SU-DHL-6 (cell line): Measurements from ENCODE around the gene GINS3.

ENCODE experiments used
- H2AFZ ChIP-seq: fragments of 200-600 bp; sonication (generic); 2 replicates; pipeline ENCODE4 v1.6.1; 2014; ENCODE audit warnings: low read depth, mild to moderate bottlenecking, moderate library complexity, mixed read lengths, antibody characterized with exemption, low read length; ENCODE audit not compliant: severe bottlenecking
- H3F3A ChIP-seq: fragments of 200-600 bp; shearing (Covaris generic); 2 replicates; pipeline ENCODE4 v1.6.0; 2016; ENCODE audit warnings: antibody characterized with exemption, mild to moderate bottlenecking; ENCODE audit not compliant: insufficient read depth
- H3K27ac ChIP-seq: fragments of 200-600 bp; sonication (generic); 2 replicates; pipeline ENCODE4 v1.5.1; 2016; ENCODE audit warnings: low read depth, mild to moderate bottlenecking, low read length, moderate library complexity, mixed read lengths
- H3K27me3 ChIP-seq: fragments of 200-600 bp; sonication (generic), shearing (Covaris generic); 2 replicates; pipeline ENCODE4 v1.6.0; 2014; ENCODE audit warnings: mild to moderate bottlenecking, low read length
- H3K36me3 ChIP-seq: fragments of 200-600 bp; sonication (generic); 2 replicates; pipeline ENCODE4 v1.6.1; 2014; ENCODE audit warnings: mild to moderate bottlenecking, low read length, mixed read lengths
- H3K4me2 ChIP-seq: fragments of 300-600, 200-600 bp; shearing (Covaris generic), sonication (generic); 2 replicates; pipeline ENCODE4 v1.6.0; 2014; ENCODE audit warnings: low read length, low read depth, mild to moderate bottlenecking; ENCODE audit not compliant: poor library complexity, severe bottlenecking
- H3K4me3 ChIP-seq: fragments of 200-600 bp; sonication (generic); 2 replicates; pipeline ENCODE4 v1.5.1; 2014; ENCODE audit warnings: antibody characterized with exemption, low read length, mild to moderate bottlenecking, mixed read lengths; ENCODE audit not compliant: insufficient read depth, poor library complexity, severe bottlenecking
- H3K79me2 ChIP-seq: fragments of 200-600 bp; sonication (generic); 2 replicates; pipeline ENCODE4 v1.6.1; 2014; ENCODE audit warnings: mild to moderate bottlenecking, low read length, moderate library complexity; ENCODE audit not compliant: insufficient read depth
- H3K9ac ChIP-seq: fragments of 200-600 bp; sonication (generic); 2 replicates; pipeline ENCODE4 v1.7.0; 2014; ENCODE audit warnings: mild to moderate bottlenecking, low read length
- H3K9me2 ChIP-seq: fragments of 200-600 bp; sonication (generic); replicated peaks from 2 replicates; pipeline ENCODE4 v1.6.1; 2014; ENCODE audit warnings: low read length; ENCODE audit not compliant: insufficient read depth
- H3K9me3 ChIP-seq: fragments of 200-600 bp; sonication (generic); 2 replicates; pipeline ENCODE4 v1.6.1; 2014; ENCODE audit warnings: low read length, mixed read lengths; ENCODE audit not compliant: insufficient read depth
- H4K20me1 ChIP-seq: fragments of 200-600 bp; sonication (generic); 2 replicates; pipeline ENCODE4 v1.6.1; 2014; ENCODE audit warnings: low read depth, mild to moderate bottlenecking, antibody characterized with exemption, low read length, moderate library complexity, mixed read lengths
- CTCF ChIP-seq: fragments of 200-600 bp; sonication (generic); IDR thresholded peaks from one replicate; pipeline ENCODE4 v1.5.1; 2017; ENCODE audit warnings: antibody characterized with exemption, mild to moderate bottlenecking, low read length, moderate library complexity; ENCODE audit not compliant: insufficient read depth, poor library complexity, severe bottlenecking
- EZH2phosphoT487 ChIP-seq: fragments of 200-600 bp; sonication (generic), shearing (Covaris generic); conservative IDR thresholded peaks from 2 replicates; pipeline ENCODE4 v1.6.1; 2018; ENCODE audit warnings: mild to moderate bottlenecking, antibody characterized with exemption, low read length, moderate library complexity, mixed read lengths

Gene GINS3

GRCh38 chr16:58417035-58417434, 24.8 kb downstream of the GINS3 start:
- Histone ChIP-seq H4K20me1 (no peaks in the 10 kb centered on the region), H3K4me3 (peak overlapping the region; percentile 40), H3K9ac (peak overlapping the region; percentile 60), H3F3A (peaks cover 67% of the 10 kb centered on the region), H3K9me2 (no peaks in the 10 kb centered on the region), H2AFZ (peak overlapping the region; percentile 19), H3K9me3 (no peaks in the 10 kb centered on the region), H3K36me3 (no peaks in the 10 kb centered on the region), H3K27me3 (no peaks in the 10 kb centered on the region), H3K27ac (peak overlapping the region; percentile 98), H3K4me2 (peak overlapping the region; percentile 72), H3K79me2 (peaks cover 9% of the 10 kb centered on the region)
- TF ChIP-seq EZH2phosphoT487 = no peak
- TF ChIP-seq CTCF = no peak

GRCh38 chr16:58417600-58417999, 25.3 kb downstream of the GINS3 start:
- peak overlapping the region; percentile 40 for H3K4me3 ChIP-seq
- peak overlapping the region; percentile 19 for H2AFZ ChIP-seq
- no peak for TF ChIP-seq CTCF
- TF ChIP-seq EZH2phosphoT487 = no peak
- H3K4me2 ChIP-seq = peak overlapping the region; percentile 72
- peak overlapping the region; percentile 60 for H3K9ac ChIP-seq
- H3K36me3 ChIP-seq = no peaks in the 10 kb centered on the region
- no peaks in the 10 kb centered on the region for H4K20me1 ChIP-seq
- peak overlapping the region; percentile 98 for H3K27ac ChIP-seq
- peaks cover 15% of the 10 kb centered on the region for H3K79me2 ChIP-seq
- no peaks in the 10 kb centered on the region for H3K27me3 ChIP-seq
- peaks cover 63% of the 10 kb centered on the region for H3F3A ChIP-seq
- no peaks in the 10 kb centered on the region for H3K9me3 ChIP-seq
- H3K9me2 ChIP-seq = no peaks in the 10 kb centered on the region

DNA sequence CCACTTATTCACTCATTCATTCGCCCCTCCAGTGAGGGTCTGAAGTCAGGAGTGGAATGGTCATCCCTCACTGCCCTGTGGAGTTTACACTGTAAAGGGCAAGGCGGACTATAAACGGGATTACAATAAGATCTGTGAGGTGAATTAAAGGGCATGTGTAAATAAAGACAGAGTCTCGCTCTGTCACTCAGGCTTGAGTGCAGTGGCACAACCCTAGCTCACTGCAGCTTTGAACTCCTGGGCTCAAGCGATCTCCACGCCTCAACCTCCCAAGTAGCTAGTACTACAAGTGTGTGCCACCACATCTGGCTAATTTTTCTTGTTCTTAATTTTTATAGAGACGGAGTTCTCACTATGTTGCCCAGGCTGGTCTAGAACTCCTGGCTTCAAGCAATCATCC, 25.8 kb downstream of the GINS3 start:
- Histone ChIP-seq H3K27me3 (no peaks in the 10 kb centered on the region), H3K9me3 (no peaks in the 10 kb centered on the region)

More for the DNA sequence above, 25.8 kb downstream of the GINS3 start:
- Histone ChIP-seq H3K9me2 (no peaks in the 10 kb centered on the region), H3K36me3 (0 out of 2 replicates have a peak, but pooled peaks cover 2% of the 10 kb centered on the region), H3K4me2 (peak overlapping the region; percentile 72), H2AFZ (no peak overlapping the region), H3K79me2 (peaks cover 19% of the 10 kb centered on the region), H4K20me1 (no peaks in the 10 kb centered on the region), H3K27ac (peak overlapping the region; percentile 98), H3F3A (peaks cover 59% of the 10 kb centered on the region), H3K4me3 (peak overlapping the region; percentile 35), H3K9ac (peak overlapping the region; percentile 60)
- TF ChIP-seq CTCF (no peak), EZH2phosphoT487 (no peak)
